ENCODE data around the gene DDX60. TPM values are rescaled to one million over a fixed set of nuclear protein-coding genes. Genes with fewer than 3 reads are reported as not detected.

The DDX60 gene
- total RNA-seq, 1 experiment from 2014 or later: 12.2 TPM

DNA sequence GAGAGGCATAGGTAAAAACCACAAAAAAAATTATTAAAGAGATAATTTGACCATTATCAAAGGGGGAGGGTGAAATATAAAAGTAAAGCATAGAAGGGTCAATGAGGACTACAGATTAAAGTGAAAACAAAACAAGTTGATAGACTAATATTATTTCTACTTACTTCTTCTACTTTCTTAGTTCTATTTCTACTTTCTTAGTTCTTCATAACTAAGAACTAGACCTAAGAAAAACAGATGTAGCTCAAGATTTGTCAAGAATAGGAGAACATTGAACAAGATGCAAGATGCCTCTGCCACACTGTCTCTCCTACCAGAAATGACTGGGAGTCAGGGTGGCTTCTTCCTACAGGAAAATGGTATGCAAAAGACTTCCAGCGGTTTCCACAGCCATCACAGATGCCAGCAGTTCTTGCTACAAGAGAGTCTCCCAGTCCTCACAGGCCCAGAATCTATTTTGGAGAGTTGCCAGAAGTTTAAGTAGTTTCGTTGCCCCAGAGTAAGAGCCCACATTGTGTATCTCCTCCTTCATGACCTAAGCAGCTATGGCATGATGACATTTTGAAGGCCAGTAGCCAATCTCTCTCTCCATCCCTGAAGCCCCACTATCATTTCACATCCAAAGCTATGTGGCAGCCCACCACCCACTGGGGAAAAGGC is 42.9 kb upstream of the DDX60 start:
- H4K20me1 ChIP-seq (ENCODE audit: insufficient read depth): no peaks in the 10 kb centered on the region
- H2AFZ ChIP-seq: no peak overlapping the region
- no peak for DNase-seq
- TF ChIP-seq EZH2 (IDR thresholded peaks at IDR 0.05; ENCODE audit: low read depth): no peak
- TF ChIP-seq, protein P1, sequence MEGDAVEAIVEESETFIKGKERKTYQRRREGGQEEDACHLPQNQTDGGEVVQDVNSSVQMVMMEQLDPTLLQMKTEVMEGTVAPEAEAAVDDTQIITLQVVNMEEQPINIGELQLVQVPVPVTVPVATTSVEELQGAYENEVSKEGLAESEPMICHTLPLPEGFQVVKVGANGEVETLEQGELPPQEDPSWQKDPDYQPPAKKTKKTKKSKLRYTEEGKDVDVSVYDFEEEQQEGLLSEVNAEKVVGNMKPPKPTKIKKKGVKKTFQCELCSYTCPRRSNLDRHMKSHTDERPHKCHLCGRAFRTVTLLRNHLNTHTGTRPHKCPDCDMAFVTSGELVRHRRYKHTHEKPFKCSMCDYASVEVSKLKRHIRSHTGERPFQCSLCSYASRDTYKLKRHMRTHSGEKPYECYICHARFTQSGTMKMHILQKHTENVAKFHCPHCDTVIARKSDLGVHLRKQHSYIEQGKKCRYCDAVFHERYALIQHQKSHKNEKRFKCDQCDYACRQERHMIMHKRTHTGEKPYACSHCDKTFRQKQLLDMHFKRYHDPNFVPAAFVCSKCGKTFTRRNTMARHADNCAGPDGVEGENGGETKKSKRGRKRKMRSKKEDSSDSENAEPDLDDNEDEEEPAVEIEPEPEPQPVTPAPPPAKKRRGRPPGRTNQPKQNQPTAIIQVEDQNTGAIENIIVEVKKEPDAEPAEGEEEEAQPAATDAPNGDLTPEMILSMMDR (conservative IDR thresholded peaks at IDR 0.05): no peak
- BruUV-seq (replicated peaks): no TSS peak
- intact Hi-C loops (cut with micrococcal nuclease; ENCODE audit: unreplicated experiment): no loop called here
- H3K27me3 ChIP-seq (ENCODE audit: insufficient read depth, low read depth): no peaks in the 10 kb centered on the region
- no peaks in the 10 kb centered on the region for H3F3A ChIP-seq (ENCODE audit: insufficient read depth, low read depth)
- no peak overlapping the region for H3K27ac ChIP-seq
- no peak overlapping the region for H3K4me3 ChIP-seq
- no peaks in the 10 kb centered on the region for H3K4me1 ChIP-seq (replicated peaks; ENCODE audit: insufficient read depth)
- H3K79me2 ChIP-seq (ENCODE audit: low read depth): no peaks in the 10 kb centered on the region
- ChIA-PET CTCF (no interaction called here), POLR2A (ENCODE audit: unreplicated experiment) (no interaction called here)
- no peaks in the 10 kb centered on the region for H3K9me3 ChIP-seq (ENCODE audit: insufficient read depth, low read depth)
- no peak overlapping the region for H3K4me2 ChIP-seq
- H3K36me3 ChIP-seq (ENCODE audit: low read depth): no peaks in the 10 kb centered on the region
- no peaks in the 10 kb centered on the region for H3K9me2 ChIP-seq (ENCODE audit: insufficient read depth)

DNA sequence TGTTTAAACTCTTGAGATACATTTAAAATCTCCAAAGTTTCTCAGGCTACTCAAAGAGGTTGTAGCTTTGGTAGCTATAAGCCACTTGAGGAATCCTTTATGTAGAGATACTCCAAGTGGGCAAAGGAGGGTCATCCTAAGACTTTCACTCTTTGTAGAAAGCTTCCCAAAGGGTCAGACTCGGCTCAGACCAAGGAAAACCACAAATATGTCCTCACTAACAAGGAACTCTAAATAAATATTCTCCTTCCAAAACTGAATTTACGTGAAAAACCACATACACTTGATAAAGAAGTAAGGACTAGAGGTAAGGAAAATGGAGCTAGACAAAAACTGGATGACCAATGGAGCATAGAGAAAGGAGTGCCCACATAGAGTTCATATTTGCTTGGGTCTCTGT is 41.7 kb upstream of the DDX60 start:
- no peaks in the 10 kb centered on the region for H3K9me2 ChIP-seq (ENCODE audit: insufficient read depth)
- intact Hi-C loops (cut with micrococcal nuclease; ENCODE audit: unreplicated experiment): no loop called here
- no TSS peak for BruUV-seq (replicated peaks)
- no peaks in the 10 kb centered on the region for H3K27me3 ChIP-seq (ENCODE audit: insufficient read depth, low read depth)
- ChIA-PET POLR2A (ENCODE audit: unreplicated experiment) (no interaction called here), CTCF (no interaction called here)
- DNase-seq: no peak
- H2AFZ ChIP-seq: no peak overlapping the region
- H3K27ac ChIP-seq: no peak overlapping the region
- H3K9me3 ChIP-seq (ENCODE audit: insufficient read depth, low read depth): no peaks in the 10 kb centered on the region
- H3F3A ChIP-seq (ENCODE audit: insufficient read depth, low read depth): no peaks in the 10 kb centered on the region
- H3K79me2 ChIP-seq (ENCODE audit: low read depth): no peaks in the 10 kb centered on the region
- H3K4me3 ChIP-seq: no peak overlapping the region
- no peaks in the 10 kb centered on the region for H3K36me3 ChIP-seq (ENCODE audit: low read depth)
- H3K4me2 ChIP-seq: no peak overlapping the region
- no peaks in the 10 kb centered on the region for H4K20me1 ChIP-seq (ENCODE audit: insufficient read depth)
- TF ChIP-seq, protein P1 (conservative IDR thresholded peaks at IDR 0.05): no peak
- TF ChIP-seq EZH2 (IDR thresholded peaks at IDR 0.05; ENCODE audit: low read depth): no peak
- no peaks in the 10 kb centered on the region for H3K4me1 ChIP-seq (replicated peaks; ENCODE audit: insufficient read depth)

DNA sequence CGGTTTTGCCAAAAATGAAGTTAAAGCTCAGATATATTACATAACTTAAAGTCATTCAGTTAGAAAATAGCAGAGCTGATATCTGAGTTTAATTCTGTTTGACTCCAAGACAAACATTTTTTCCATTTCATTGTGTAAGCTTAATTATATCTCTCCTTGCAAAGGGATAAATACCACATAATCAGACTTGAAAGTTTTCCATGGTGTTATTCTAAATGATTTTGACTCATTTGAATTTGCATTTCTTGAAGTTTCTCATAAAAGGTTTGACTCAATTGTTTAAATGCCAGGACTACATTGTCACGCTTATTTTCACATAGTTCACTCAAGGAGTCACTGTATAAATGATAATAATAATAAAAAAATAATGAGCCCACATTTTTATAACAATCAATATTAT is 39.4 kb upstream of the DDX60 start:
- Histone ChIP-seq H3K4me2 (no peak overlapping the region), H3K9me3 (ENCODE audit: insufficient read depth, low read depth) (no peaks in the 10 kb centered on the region), H3K79me2 (ENCODE audit: low read depth) (no peaks in the 10 kb centered on the region), H3K4me3 (no peak overlapping the region), H3F3A (ENCODE audit: insufficient read depth, low read depth) (no peaks in the 10 kb centered on the region), H3K36me3 (ENCODE audit: low read depth) (no peaks in the 10 kb centered on the region), H4K20me1 (ENCODE audit: insufficient read depth) (no peaks in the 10 kb centered on the region), H3K27ac (no peak overlapping the region), H3K27me3 (ENCODE audit: insufficient read depth, low read depth) (no peaks in the 10 kb centered on the region), H2AFZ (no peak overlapping the region), H3K9me2 (ENCODE audit: insufficient read depth) (no peaks in the 10 kb centered on the region), H3K4me1 (replicated peaks; ENCODE audit: insufficient read depth) (no peaks in the 10 kb centered on the region)
- intact Hi-C loops (cut with micrococcal nuclease; ENCODE audit: unreplicated experiment): no loop called here
- ChIA-PET POLR2A (ENCODE audit: unreplicated experiment) (no interaction called here), CTCF (no interaction called here)
- BruUV-seq (replicated peaks): no TSS peak
- DNase-seq: no peak
- no peak for TF ChIP-seq EZH2 (IDR thresholded peaks at IDR 0.05; ENCODE audit: low read depth)
- TF ChIP-seq, protein P1 (conservative IDR thresholded peaks at IDR 0.05): no peak

Data from PC-9 (cell line).